ENCODE results near the gene NFAT5.

NFAT5 gene

GRCh38 chr16:69598045-69598444 is 32.3 kb downstream of the NFAT5 start:
- Mint-ChIP-seq H3K4me1 (peaks cover 26% of the 10 kb centered on the region), H3K36me3 (peaks cover 13% of the 10 kb centered on the region), H3K4me3 (no peak overlapping the region), H3K9me3 (no peaks in the 10 kb centered on the region), H3K27ac (no peak overlapping the region), H3K27me3 (no peaks in the 10 kb centered on the region)
- no peak for ATAC-seq

GRCh38 chr16:69599731-69600130 is 34.0 kb downstream of the NFAT5 start:
- Mint-ChIP-seq H3K36me3 (peaks cover 17% of the 10 kb centered on the region), H3K4me3 (no peak overlapping the region), H3K27me3 (no peaks in the 10 kb centered on the region), H3K27ac (peak overlapping the region; percentile 11), H3K4me1 (peaks cover 32% of the 10 kb centered on the region), H3K9me3 (no peaks in the 10 kb centered on the region)
- ATAC-seq, result no peak

GRCh38 chr16:69600202-69600601 is 34.4 kb downstream of the NFAT5 start:
- Mint-ChIP-seq H3K4me1 (peaks cover 33% of the 10 kb centered on the region), H3K4me3 (no peak overlapping the region), H3K27me3 (no peaks in the 10 kb centered on the region), H3K27ac (peak overlapping the region; percentile 11), H3K9me3 (no peaks in the 10 kb centered on the region), H3K36me3 (peaks cover 18% of the 10 kb centered on the region)
- ATAC-seq, result no peak

- H3K27me3 Mint-ChIP-seq, result no peaks in the 10 kb centered on the region
- no peak overlapping the region for H3K27ac Mint-ChIP-seq
- H3K4me1 Mint-ChIP-seq, result peaks cover 27% of the 10 kb centered on the region
- H3K36me3 Mint-ChIP-seq, result peaks cover 18% of the 10 kb centered on the region
- no peak overlapping the region for H3K4me3 Mint-ChIP-seq
- H3K9me3 Mint-ChIP-seq, result no peaks in the 10 kb centered on the region
- no peak for ATAC-seq
These were observed 35.5 kb downstream of the NFAT5 start for GRCh38 chr16:69601250-69601649.

GRCh38 chr16:69606985-69607384 is 41.2 kb downstream of the NFAT5 start:
- no peak for ATAC-seq
- H3K4me3 Mint-ChIP-seq, result no peak overlapping the region
- H3K27ac Mint-ChIP-seq, result peak overlapping the region; percentile 64
- H3K9me3 Mint-ChIP-seq, result no peaks in the 10 kb centered on the region
- no peaks in the 10 kb centered on the region for H3K27me3 Mint-ChIP-seq
- H3K36me3 Mint-ChIP-seq, result peaks cover 19% of the 10 kb centered on the region
- peaks cover 36% of the 10 kb centered on the region for H3K4me1 Mint-ChIP-seq

GRCh38 chr16:69607674-69608073 is 41.9 kb downstream of the NFAT5 start:
- no peaks in the 10 kb centered on the region for H3K27me3 Mint-ChIP-seq
- no peak for ATAC-seq
- H3K4me3 Mint-ChIP-seq, result peak overlapping the region; percentile 36
- peaks cover 19% of the 10 kb centered on the region for H3K36me3 Mint-ChIP-seq
- H3K27ac Mint-ChIP-seq, result peak overlapping the region; percentile 64
- H3K4me1 Mint-ChIP-seq, result peaks cover 38% of the 10 kb centered on the region
- H3K9me3 Mint-ChIP-seq, result no peaks in the 10 kb centered on the region

GRCh38 chr16:69610356-69610755 is 44.6 kb downstream of the NFAT5 start:
- ATAC-seq, result no peak
- peaks cover 14% of the 10 kb centered on the region for H3K36me3 Mint-ChIP-seq
- H3K4me3 Mint-ChIP-seq, result no peak overlapping the region
- peaks cover 44% of the 10 kb centered on the region for H3K4me1 Mint-ChIP-seq
- H3K27ac Mint-ChIP-seq, result no peak overlapping the region
- H3K9me3 Mint-ChIP-seq, result no peaks in the 10 kb centered on the region
- no peaks in the 10 kb centered on the region for H3K27me3 Mint-ChIP-seq

- no peaks in the 10 kb centered on the region for H3K9me3 Mint-ChIP-seq
- H3K27me3 Mint-ChIP-seq, result no peaks in the 10 kb centered on the region
- H3K4me1 Mint-ChIP-seq, result peaks cover 52% of the 10 kb centered on the region
- ATAC-seq, result no peak
- H3K4me3 Mint-ChIP-seq, result no peak overlapping the region
- peaks cover 22% of the 10 kb centered on the region for H3K36me3 Mint-ChIP-seq
- no peak overlapping the region for H3K27ac Mint-ChIP-seq
These were observed 45.4 kb downstream of the NFAT5 start for GRCh38 chr16:69611103-69611640.

GRCh38 chr16:69613378-69614154 is 47.8 kb downstream of the NFAT5 start:
- Mint-ChIP-seq H3K27me3 (no peaks in the 10 kb centered on the region), H3K36me3 (peaks cover 22% of the 10 kb centered on the region), H3K27ac (peak overlapping the region; percentile 5), H3K9me3 (no peaks in the 10 kb centered on the region), H3K4me1 (peaks cover 50% of the 10 kb centered on the region), H3K4me3 (no peak overlapping the region)
- ATAC-seq, result no peak

- Mint-ChIP-seq H3K27ac (no peak overlapping the region), H3K4me1 (peaks cover 36% of the 10 kb centered on the region), H3K27me3 (no peaks in the 10 kb centered on the region), H3K4me3 (no peak overlapping the region), H3K9me3 (no peaks in the 10 kb centered on the region), H3K36me3 (peaks cover 16% of the 10 kb centered on the region)
- ATAC-seq, result no peak
These were observed 49.8 kb downstream of the NFAT5 start for GRCh38 chr16:69615528-69615927.

GRCh38 chr16:69616082-69616481 is 50.3 kb downstream of the NFAT5 start:
- Mint-ChIP-seq H3K4me3 (no peak overlapping the region), H3K36me3 (peaks cover 17% of the 10 kb centered on the region), H3K27me3 (no peaks in the 10 kb centered on the region), H3K4me1 (peaks cover 32% of the 10 kb centered on the region), H3K27ac (no peak overlapping the region), H3K9me3 (no peaks in the 10 kb centered on the region)
- ATAC-seq, result no peak

GRCh38 chr16:69618307-69618706 is 52.5 kb downstream of the NFAT5 start:
- no peak for ATAC-seq
- Mint-ChIP-seq H3K27me3 (no peaks in the 10 kb centered on the region), H3K36me3 (peaks cover 21% of the 10 kb centered on the region), H3K4me3 (no peak overlapping the region), H3K27ac (no peak overlapping the region), H3K9me3 (no peaks in the 10 kb centered on the region), H3K4me1 (peaks cover 33% of the 10 kb centered on the region)

GRCh38 chr16:69618721-69619120 is 53.0 kb downstream of the NFAT5 start:
- Mint-ChIP-seq H3K27ac (no peak overlapping the region), H3K4me1 (peaks cover 29% of the 10 kb centered on the region), H3K4me3 (no peak overlapping the region), H3K27me3 (no peaks in the 10 kb centered on the region), H3K36me3 (peaks cover 23% of the 10 kb centered on the region), H3K9me3 (no peaks in the 10 kb centered on the region)
- no peak for ATAC-seq

- Mint-ChIP-seq H3K27me3 (no peaks in the 10 kb centered on the region), H3K4me3 (no peak overlapping the region), H3K4me1 (peaks cover 28% of the 10 kb centered on the region), H3K27ac (no peak overlapping the region), H3K9me3 (no peaks in the 10 kb centered on the region), H3K36me3 (peaks cover 29% of the 10 kb centered on the region)
- ATAC-seq, result no peak
These were observed 53.7 kb downstream of the NFAT5 start for GRCh38 chr16:69619514-69619913.

GRCh38 chr16:69620573-69620972 is 54.8 kb downstream of the NFAT5 start:
- Mint-ChIP-seq H3K9me3 (no peaks in the 10 kb centered on the region), H3K27ac (no peak overlapping the region), H3K36me3 (peaks cover 27% of the 10 kb centered on the region), H3K27me3 (no peaks in the 10 kb centered on the region), H3K4me3 (no peak overlapping the region), H3K4me1 (peaks cover 25% of the 10 kb centered on the region)
- no peak for ATAC-seq

- Mint-ChIP-seq H3K9me3 (no peaks in the 10 kb centered on the region), H3K36me3 (peaks cover 20% of the 10 kb centered on the region), H3K27ac (no peak overlapping the region)
These were observed 55.5 kb downstream of the NFAT5 start for GRCh38 chr16:69621225-69621624.

More at GRCh38 chr16:69621225-69621624, 55.5 kb downstream of the NFAT5 start:
- Mint-ChIP-seq H3K4me3 (no peak overlapping the region), H3K4me1 (peaks cover 18% of the 10 kb centered on the region), H3K27me3 (no peaks in the 10 kb centered on the region)
- no peak for ATAC-seq

All from stimulated activated memory B cell treated with anti-CD40 and anti-IgM and Interleukin-4, amounts not matched to agents 10 μg/mL and 1 μg/mL and 100 μg/mL, for 72 hours (primary cell).